A673 (cell line): ENCODE measurements around the gene ZP2.

Experiments used
- EZH2 ChIP-seq: fragments of 200-600 bp; sonication (generic); IDR thresholded peaks from 2 replicates; pipeline ENCODE4 v1.6.1; 2017; ENCODE audit warnings: borderline replicate concordance, low read depth, mild to moderate bottlenecking, mixed read lengths, antibody characterized with exemption, low read length; ENCODE audit not compliant: poor library complexity, severe bottlenecking
- TF ChIP-seq, protein P1 (sequence below): fragments of 300-800, 200-600 bp; sonication (generic); conservative IDR thresholded peaks from 2 replicates; pipeline ENCODE4 v1.5.1; 2017; ENCODE audit warnings: low read depth, mild to moderate bottlenecking, antibody characterized with exemption, low read length, moderate library complexity, mixed read lengths

DNA sequence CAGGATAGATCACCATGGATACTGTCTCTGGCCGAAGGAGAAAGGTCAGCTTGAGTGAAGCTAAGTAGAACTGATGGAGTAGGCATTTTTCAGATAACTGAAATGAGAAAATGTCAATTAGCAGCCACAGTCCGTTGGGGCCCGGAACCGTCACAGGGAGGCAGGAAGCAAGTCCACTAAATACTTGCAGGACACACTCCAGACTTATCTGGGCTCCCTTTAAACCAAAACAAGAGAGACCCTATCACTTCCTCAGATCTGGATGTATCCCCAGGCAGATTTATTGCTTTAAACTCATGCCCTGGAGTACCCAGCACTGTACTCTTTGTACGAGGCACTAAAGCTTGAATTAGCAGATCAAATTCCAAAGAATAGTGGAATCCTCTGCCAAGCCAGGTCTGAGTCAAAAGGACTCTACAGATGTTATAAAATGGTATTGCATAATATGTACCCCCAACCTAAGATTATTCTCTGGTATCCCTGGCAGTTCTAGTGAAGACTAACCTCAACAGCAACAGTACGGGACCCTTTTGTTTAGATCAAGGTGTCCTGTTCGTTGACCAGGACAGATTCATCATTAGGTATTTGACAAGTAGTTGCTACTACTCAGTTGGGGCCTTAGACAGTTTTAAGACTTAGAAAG lies 8.1 kb downstream of the ZP2 start:
- TF ChIP-seq, protein P1, sequence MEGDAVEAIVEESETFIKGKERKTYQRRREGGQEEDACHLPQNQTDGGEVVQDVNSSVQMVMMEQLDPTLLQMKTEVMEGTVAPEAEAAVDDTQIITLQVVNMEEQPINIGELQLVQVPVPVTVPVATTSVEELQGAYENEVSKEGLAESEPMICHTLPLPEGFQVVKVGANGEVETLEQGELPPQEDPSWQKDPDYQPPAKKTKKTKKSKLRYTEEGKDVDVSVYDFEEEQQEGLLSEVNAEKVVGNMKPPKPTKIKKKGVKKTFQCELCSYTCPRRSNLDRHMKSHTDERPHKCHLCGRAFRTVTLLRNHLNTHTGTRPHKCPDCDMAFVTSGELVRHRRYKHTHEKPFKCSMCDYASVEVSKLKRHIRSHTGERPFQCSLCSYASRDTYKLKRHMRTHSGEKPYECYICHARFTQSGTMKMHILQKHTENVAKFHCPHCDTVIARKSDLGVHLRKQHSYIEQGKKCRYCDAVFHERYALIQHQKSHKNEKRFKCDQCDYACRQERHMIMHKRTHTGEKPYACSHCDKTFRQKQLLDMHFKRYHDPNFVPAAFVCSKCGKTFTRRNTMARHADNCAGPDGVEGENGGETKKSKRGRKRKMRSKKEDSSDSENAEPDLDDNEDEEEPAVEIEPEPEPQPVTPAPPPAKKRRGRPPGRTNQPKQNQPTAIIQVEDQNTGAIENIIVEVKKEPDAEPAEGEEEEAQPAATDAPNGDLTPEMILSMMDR: no peak
- no peak for TF ChIP-seq EZH2
